Neural cell (in vitro differentiated cells): ENCODE measurements around the gene MXRA8.

Source experiments
- EP300 ChIP-seq: fragments of 450-650 bp; conservative IDR thresholded peaks from 2 replicates; pipeline ENCODE4 v1.6.1; 2014; ENCODE audit warnings: antibody characterized with exemption, mild to moderate bottlenecking, moderate library complexity; ENCODE audit not compliant: poor library complexity, severe bottlenecking
- EZH2 ChIP-seq: fragments of 200-600, 300-800 bp; shearing (Covaris generic), sonication (generic); IDR thresholded peaks from 2 replicates; pipeline ENCODE4 v1.6.1; 2014; ENCODE audit warnings: antibody characterized with exemption, low read length, borderline replicate concordance, mild to moderate bottlenecking; ENCODE audit not compliant: insufficient read depth, poor library complexity, severe bottlenecking
- MXI1 ChIP-seq: fragments of 450-650 bp; conservative IDR thresholded peaks from 2 replicates; pipeline ENCODE4 v1.6.1; 2014; ENCODE audit warnings: antibody characterized with exemption, mild to moderate bottlenecking; ENCODE audit not compliant: poor library complexity, severe bottlenecking
- POLR2AphosphoS5 ChIP-seq: IDR thresholded peaks from 2 replicates; pipeline ENCODE4 v1.6.1; 2012
- RAD21 ChIP-seq: fragments of 450-650 bp; conservative IDR thresholded peaks from 2 replicates; pipeline ENCODE4 v1.6.1; 2014; ENCODE audit warnings: antibody characterized with exemption, mild to moderate bottlenecking, moderate library complexity
- SMC3 ChIP-seq: fragments of 450-650 bp; conservative IDR thresholded peaks from 2 replicates; pipeline ENCODE4 v1.6.1; 2014; ENCODE audit warnings: antibody characterized with exemption, mild to moderate bottlenecking, moderate library complexity; ENCODE audit not compliant: poor library complexity
- TAF1 ChIP-seq: IDR thresholded peaks from 2 replicates; pipeline ENCODE4 v1.6.1; 2012; ENCODE audit warnings: low read depth
- TF ChIP-seq, protein P1 (sequence below): fragments of 450-650 bp; IDR thresholded peaks from 2 replicates; pipeline ENCODE4 v1.5.1; 2014; ENCODE audit warnings: antibody characterized with exemption, mild to moderate bottlenecking, moderate library complexity; ENCODE audit not compliant: poor library complexity, severe bottlenecking
- TF ChIP-seq, protein P2 (sequence below): IDR thresholded peaks from 2 replicates; pipeline ENCODE4 v1.6.1; 2012; ENCODE audit warnings: borderline replicate concordance

DNA sequence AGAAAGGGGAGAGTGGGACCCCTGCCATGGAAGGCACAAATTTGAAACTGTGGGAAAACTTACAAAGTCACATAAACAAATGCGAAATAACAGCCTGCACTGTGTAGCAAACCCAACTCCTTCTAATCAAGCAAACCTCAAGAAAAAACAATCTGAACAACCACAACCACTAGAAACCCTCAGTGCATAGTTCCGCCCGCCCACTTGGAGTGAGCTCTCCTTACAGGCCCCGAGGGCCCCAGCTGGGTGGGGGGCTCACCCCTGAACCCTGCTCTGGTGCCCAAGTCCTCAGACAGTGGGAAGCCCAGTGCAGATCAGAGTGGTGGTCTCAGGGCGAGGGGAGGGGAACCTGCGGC lies 931 bp upstream of the MXRA8 start:
- TF ChIP-seq, protein P1, sequence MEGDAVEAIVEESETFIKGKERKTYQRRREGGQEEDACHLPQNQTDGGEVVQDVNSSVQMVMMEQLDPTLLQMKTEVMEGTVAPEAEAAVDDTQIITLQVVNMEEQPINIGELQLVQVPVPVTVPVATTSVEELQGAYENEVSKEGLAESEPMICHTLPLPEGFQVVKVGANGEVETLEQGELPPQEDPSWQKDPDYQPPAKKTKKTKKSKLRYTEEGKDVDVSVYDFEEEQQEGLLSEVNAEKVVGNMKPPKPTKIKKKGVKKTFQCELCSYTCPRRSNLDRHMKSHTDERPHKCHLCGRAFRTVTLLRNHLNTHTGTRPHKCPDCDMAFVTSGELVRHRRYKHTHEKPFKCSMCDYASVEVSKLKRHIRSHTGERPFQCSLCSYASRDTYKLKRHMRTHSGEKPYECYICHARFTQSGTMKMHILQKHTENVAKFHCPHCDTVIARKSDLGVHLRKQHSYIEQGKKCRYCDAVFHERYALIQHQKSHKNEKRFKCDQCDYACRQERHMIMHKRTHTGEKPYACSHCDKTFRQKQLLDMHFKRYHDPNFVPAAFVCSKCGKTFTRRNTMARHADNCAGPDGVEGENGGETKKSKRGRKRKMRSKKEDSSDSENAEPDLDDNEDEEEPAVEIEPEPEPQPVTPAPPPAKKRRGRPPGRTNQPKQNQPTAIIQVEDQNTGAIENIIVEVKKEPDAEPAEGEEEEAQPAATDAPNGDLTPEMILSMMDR: no peak
- TF ChIP-seq POLR2AphosphoS5 (no peak), EP300 (no peak), SMC3 (no peak), RAD21 (no peak), EZH2 (no peak), TAF1 (no peak), MXI1 (no peak)
- TF ChIP-seq, protein P2, sequence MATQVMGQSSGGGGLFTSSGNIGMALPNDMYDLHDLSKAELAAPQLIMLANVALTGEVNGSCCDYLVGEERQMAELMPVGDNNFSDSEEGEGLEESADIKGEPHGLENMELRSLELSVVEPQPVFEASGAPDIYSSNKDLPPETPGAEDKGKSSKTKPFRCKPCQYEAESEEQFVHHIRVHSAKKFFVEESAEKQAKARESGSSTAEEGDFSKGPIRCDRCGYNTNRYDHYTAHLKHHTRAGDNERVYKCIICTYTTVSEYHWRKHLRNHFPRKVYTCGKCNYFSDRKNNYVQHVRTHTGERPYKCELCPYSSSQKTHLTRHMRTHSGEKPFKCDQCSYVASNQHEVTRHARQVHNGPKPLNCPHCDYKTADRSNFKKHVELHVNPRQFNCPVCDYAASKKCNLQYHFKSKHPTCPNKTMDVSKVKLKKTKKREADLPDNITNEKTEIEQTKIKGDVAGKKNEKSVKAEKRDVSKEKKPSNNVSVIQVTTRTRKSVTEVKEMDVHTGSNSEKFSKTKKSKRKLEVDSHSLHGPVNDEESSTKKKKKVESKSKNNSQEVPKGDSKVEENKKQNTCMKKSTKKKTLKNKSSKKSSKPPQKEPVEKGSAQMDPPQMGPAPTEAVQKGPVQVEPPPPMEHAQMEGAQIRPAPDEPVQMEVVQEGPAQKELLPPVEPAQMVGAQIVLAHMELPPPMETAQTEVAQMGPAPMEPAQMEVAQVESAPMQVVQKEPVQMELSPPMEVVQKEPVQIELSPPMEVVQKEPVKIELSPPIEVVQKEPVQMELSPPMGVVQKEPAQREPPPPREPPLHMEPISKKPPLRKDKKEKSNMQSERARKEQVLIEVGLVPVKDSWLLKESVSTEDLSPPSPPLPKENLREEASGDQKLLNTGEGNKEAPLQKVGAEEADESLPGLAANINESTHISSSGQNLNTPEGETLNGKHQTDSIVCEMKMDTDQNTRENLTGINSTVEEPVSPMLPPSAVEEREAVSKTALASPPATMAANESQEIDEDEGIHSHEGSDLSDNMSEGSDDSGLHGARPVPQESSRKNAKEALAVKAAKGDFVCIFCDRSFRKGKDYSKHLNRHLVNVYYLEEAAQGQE: no peak
